ENCODE data around the gene GPC5.
"Not testable (repeated sequence)": the region's sequence is repeated elsewhere in the genome, so short reads cannot be mapped to it uniquely, and the experiment has no call there.

GPC5 gene

DNA sequence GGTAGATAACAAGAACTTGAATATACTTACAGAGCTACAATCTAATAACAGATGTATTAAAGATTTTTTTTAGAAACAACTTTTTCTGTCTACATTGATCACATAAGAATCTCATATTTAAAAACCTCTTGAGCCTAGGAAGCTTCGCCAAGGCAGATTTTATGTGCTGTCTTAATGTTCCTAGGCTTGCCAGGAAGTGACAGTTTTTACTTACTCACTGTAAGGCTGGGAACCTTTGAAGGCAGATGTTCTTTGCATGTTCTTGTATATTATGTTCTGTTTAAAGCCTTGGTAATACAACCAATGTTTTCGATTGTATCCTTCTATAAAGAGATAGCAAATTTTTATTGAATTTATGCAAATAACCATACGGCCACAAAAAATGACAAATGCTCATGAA, 492.7 kb downstream of the GPC5 start:
- no peaks in the 10 kb centered on the region for H3K4me1 ChIP-seq (ENCODE audit: control insufficient read depth in 1 of 2, insufficient read depth in 2 of 2, low read length in 2 of 2)
- H3K9me3 ChIP-seq (ENCODE audit: control insufficient read depth in 1 of 2, low read length in 2 of 2): peaks cover 0 to 4% of the 10 kb centered on the region in 2 donors
- no peak overlapping the region for H3K27ac ChIP-seq (ENCODE audit: low read length)
- H3K36me3 ChIP-seq (ENCODE audit: control insufficient read depth in 1 of 2, insufficient read depth in 2 of 2, low read length in 2 of 2): no peaks in the 10 kb centered on the region
- no peaks in the 10 kb centered on the region for H3K27me3 ChIP-seq (ENCODE audit: low read depth, low read length)
- H3K4me3 ChIP-seq (ENCODE audit: low read depth in 1 of 2, low read length in 2 of 2): no peak overlapping the region

DNA sequence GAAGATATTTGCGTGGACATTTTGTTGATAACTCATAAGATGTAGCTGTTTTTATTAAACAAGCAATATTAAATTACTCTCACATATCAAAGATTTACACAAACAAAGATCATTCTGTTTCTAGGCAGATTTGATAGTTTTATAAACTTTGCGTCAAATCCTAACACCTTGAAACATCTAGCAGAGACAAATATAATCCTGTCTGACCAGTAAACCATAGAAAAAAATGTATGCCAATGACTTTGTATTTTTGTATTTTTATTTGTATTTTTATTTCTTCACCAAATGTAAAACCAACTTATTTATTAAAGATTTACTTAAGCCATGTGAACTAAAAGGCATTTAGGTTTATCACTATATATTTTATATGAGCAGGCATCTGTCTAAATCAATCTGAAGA, 494.6 kb downstream of the GPC5 start:
- H3K4me1 ChIP-seq (ENCODE audit: control insufficient read depth in 1 of 2, insufficient read depth in 2 of 2, low read length in 2 of 2): no peaks in the 10 kb centered on the region
- H3K9me3 ChIP-seq (ENCODE audit: control insufficient read depth in 1 of 2, low read length in 2 of 2): peaks cover 0 to 4% of the 10 kb centered on the region in 2 donors
- H3K27me3 ChIP-seq (ENCODE audit: low read depth, low read length): no peaks in the 10 kb centered on the region
- H3K27ac ChIP-seq (ENCODE audit: low read length): no peak overlapping the region
- H3K4me3 ChIP-seq (ENCODE audit: low read depth in 1 of 2, low read length in 2 of 2): no peak overlapping the region
- H3K36me3 ChIP-seq (ENCODE audit: control insufficient read depth in 1 of 2, insufficient read depth in 2 of 2, low read length in 2 of 2): no peaks in the 10 kb centered on the region

- no peaks in the 10 kb centered on the region for H3K4me1 ChIP-seq (ENCODE audit: control insufficient read depth in 1 of 2, insufficient read depth in 2 of 2, low read length in 2 of 2)
- no peaks in the 10 kb centered on the region for H3K27me3 ChIP-seq (ENCODE audit: low read depth, low read length)
- no peak overlapping the region for H3K27ac ChIP-seq (ENCODE audit: low read length)
- no peaks in the 10 kb centered on the region for H3K36me3 ChIP-seq (ENCODE audit: control insufficient read depth in 1 of 2, insufficient read depth in 2 of 2, low read length in 2 of 2)
- H3K4me3 ChIP-seq (ENCODE audit: low read depth in 1 of 2, low read length in 2 of 2): no peak overlapping the region
- H3K9me3 ChIP-seq (ENCODE audit: control insufficient read depth in 1 of 2, low read length in 2 of 2): peaks cover 0 to 4% of the 10 kb centered on the region in 2 donors
Measured at GRCh38 chr13:91894316-91894715, 495.9 kb downstream of the GPC5 start.

- no peaks in the 10 kb centered on the region for H3K4me1 ChIP-seq (ENCODE audit: control insufficient read depth in 1 of 2, insufficient read depth in 2 of 2, low read length in 2 of 2)
- H3K36me3 ChIP-seq (ENCODE audit: control insufficient read depth in 1 of 2, insufficient read depth in 2 of 2, low read length in 2 of 2): no peaks in the 10 kb centered on the region
- H3K27ac ChIP-seq (ENCODE audit: low read length): no peak overlapping the region
- H3K4me3 ChIP-seq (ENCODE audit: low read depth in 1 of 2, low read length in 2 of 2): no peak overlapping the region
- no peaks in the 10 kb centered on the region for H3K27me3 ChIP-seq (ENCODE audit: low read depth, low read length)
- peaks cover 0 to 4% of the 10 kb centered on the region in 2 donors for H3K9me3 ChIP-seq (ENCODE audit: control insufficient read depth in 1 of 2, low read length in 2 of 2)
Measured at GRCh38 chr13:91896547-91896946, 498.1 kb downstream of the GPC5 start.

GRCh38 chr13:91898986-91899385, 500.6 kb downstream of the GPC5 start:
- H3K9me3 ChIP-seq (ENCODE audit: control insufficient read depth in 1 of 2, low read length in 2 of 2); H3K27ac ChIP-seq (ENCODE audit: low read length); H3K4me1 ChIP-seq (ENCODE audit: control insufficient read depth in 1 of 2, insufficient read depth in 2 of 2, low read length in 2 of 2); H3K36me3 ChIP-seq (ENCODE audit: control insufficient read depth in 1 of 2, insufficient read depth in 2 of 2, low read length in 2 of 2); H3K27me3 ChIP-seq (ENCODE audit: low read depth, low read length); H3K4me3 ChIP-seq (ENCODE audit: low read depth in 1 of 2, low read length in 2 of 2): not testable (repeated sequence)

- Histone ChIP-seq H3K4me3 (ENCODE audit: low read depth in 1 of 2, low read length in 2 of 2) (no peak overlapping the region), H3K27ac (ENCODE audit: low read length) (no peak overlapping the region), H3K27me3 (ENCODE audit: low read depth, low read length) (no peaks in the 10 kb centered on the region), H3K4me1 (ENCODE audit: control insufficient read depth in 1 of 2, insufficient read depth in 2 of 2, low read length in 2 of 2) (no peaks in the 10 kb centered on the region), H3K36me3 (ENCODE audit: control insufficient read depth in 1 of 2, insufficient read depth in 2 of 2, low read length in 2 of 2) (no peaks in the 10 kb centered on the region), H3K9me3 (ENCODE audit: control insufficient read depth in 1 of 2, low read length in 2 of 2) (no peaks in the 10 kb centered on the region)
Measured at GRCh38 chr13:91902291-91902690, 503.9 kb downstream of the GPC5 start.

DNA sequence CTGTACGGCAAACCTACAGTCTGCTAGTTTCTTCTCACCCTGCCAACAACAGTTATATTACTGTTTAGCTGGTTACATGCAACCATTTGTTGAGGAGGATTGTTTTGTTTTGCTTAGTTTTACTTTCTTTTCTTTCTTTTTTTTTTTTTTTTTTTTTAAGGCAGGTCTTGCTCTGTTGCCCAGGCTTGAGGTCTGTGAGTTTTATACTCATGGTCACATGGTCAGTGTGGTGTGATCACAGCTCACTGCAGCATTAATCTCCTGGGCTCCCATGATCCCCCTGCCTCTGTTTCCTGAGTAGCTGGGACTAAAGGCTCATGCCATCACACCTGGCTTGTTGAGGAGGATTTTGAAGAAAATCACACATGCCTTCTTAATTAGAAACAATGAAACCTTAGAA, 505.6 kb downstream of the GPC5 start:
- H3K9me3 ChIP-seq (ENCODE audit: control insufficient read depth in 1 of 2, low read length in 2 of 2): no peaks in the 10 kb centered on the region
- no peak overlapping the region for H3K4me3 ChIP-seq (ENCODE audit: low read depth in 1 of 2, low read length in 2 of 2)
- no peaks in the 10 kb centered on the region for H3K27me3 ChIP-seq (ENCODE audit: low read depth, low read length)

DNA sequence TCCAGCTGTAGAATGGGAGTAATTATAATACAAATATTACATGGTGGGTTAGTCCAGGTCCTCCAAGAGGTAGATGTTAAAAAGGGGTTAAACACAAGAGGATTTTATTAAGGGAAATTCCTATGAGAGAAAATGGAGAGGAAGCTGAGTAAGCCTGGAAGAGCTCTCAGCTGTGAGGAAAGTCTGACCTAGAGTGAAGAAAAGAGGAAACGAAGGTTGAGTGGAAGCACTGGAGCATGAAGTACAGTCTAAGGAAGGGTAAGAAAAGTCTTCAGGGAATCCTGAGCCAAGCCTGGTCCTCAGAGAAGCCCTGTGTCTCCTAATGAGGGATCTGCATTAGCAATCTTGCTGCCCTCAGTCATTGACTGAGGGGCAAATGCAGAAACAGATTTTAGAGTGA, 506.2 kb downstream of the GPC5 start:
- Histone ChIP-seq H3K27me3 (ENCODE audit: low read depth, low read length) (no peaks in the 10 kb centered on the region), H3K4me1 (ENCODE audit: control insufficient read depth in 1 of 2, insufficient read depth in 2 of 2, low read length in 2 of 2) (no peaks in the 10 kb centered on the region), H3K36me3 (ENCODE audit: control insufficient read depth in 1 of 2, insufficient read depth in 2 of 2, low read length in 2 of 2) (no peaks in the 10 kb centered on the region), H3K4me3 (ENCODE audit: low read depth in 1 of 2, low read length in 2 of 2) (no peak overlapping the region), H3K9me3 (ENCODE audit: control insufficient read depth in 1 of 2, low read length in 2 of 2) (no peaks in the 10 kb centered on the region), H3K27ac (ENCODE audit: low read length) (no peak overlapping the region)

More for the DNA sequence above, 505.6 kb downstream of the GPC5 start:
- Histone ChIP-seq H3K27ac (ENCODE audit: low read length) (no peak overlapping the region), H3K4me1 (ENCODE audit: control insufficient read depth in 1 of 2, insufficient read depth in 2 of 2, low read length in 2 of 2) (no peaks in the 10 kb centered on the region), H3K36me3 (ENCODE audit: control insufficient read depth in 1 of 2, insufficient read depth in 2 of 2, low read length in 2 of 2) (no peaks in the 10 kb centered on the region)

DNA sequence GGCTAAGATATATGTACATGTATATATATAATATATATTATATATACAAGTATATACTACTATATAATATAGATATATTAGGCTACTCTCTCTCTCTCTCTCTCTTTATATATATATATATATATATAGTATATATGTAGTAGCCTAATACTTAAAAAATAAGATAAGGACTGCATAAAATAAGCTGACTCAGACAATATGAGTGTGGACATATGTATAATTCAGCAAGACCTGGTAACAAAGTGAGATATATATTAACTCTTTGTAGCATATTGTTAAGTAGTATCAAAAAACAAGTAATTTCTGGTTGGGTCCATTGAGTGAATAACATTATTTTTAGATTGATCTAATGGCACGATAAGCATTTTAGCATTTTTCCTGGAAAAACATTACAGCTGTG, 509.0 kb downstream of the GPC5 start:
- Histone ChIP-seq H3K4me3 (ENCODE audit: low read depth in 1 of 2, low read length in 2 of 2) (no peak overlapping the region), H3K4me1 (ENCODE audit: control insufficient read depth in 1 of 2, insufficient read depth in 2 of 2, low read length in 2 of 2) (no peaks in the 10 kb centered on the region), H3K27ac (ENCODE audit: low read length) (no peak overlapping the region), H3K27me3 (ENCODE audit: low read depth, low read length) (no peaks in the 10 kb centered on the region), H3K36me3 (ENCODE audit: control insufficient read depth in 1 of 2, insufficient read depth in 2 of 2, low read length in 2 of 2) (no peaks in the 10 kb centered on the region), H3K9me3 (ENCODE audit: control insufficient read depth in 1 of 2, low read length in 2 of 2) (no peaks in the 10 kb centered on the region)

GRCh38 chr13:91909617-91910016, 511.2 kb downstream of the GPC5 start:
- H3K9me3 ChIP-seq (ENCODE audit: control insufficient read depth in 1 of 2, low read length in 2 of 2): no peaks in the 10 kb centered on the region
- no peak overlapping the region for H3K27ac ChIP-seq (ENCODE audit: low read length)
- no peaks in the 10 kb centered on the region for H3K4me1 ChIP-seq (ENCODE audit: control insufficient read depth in 1 of 2, insufficient read depth in 2 of 2, low read length in 2 of 2)
- no peaks in the 10 kb centered on the region for H3K36me3 ChIP-seq (ENCODE audit: control insufficient read depth in 1 of 2, insufficient read depth in 2 of 2, low read length in 2 of 2)
- no peak overlapping the region for H3K4me3 ChIP-seq (ENCODE audit: low read depth in 1 of 2, low read length in 2 of 2)
- H3K27me3 ChIP-seq (ENCODE audit: low read depth, low read length): no peaks in the 10 kb centered on the region

DNA sequence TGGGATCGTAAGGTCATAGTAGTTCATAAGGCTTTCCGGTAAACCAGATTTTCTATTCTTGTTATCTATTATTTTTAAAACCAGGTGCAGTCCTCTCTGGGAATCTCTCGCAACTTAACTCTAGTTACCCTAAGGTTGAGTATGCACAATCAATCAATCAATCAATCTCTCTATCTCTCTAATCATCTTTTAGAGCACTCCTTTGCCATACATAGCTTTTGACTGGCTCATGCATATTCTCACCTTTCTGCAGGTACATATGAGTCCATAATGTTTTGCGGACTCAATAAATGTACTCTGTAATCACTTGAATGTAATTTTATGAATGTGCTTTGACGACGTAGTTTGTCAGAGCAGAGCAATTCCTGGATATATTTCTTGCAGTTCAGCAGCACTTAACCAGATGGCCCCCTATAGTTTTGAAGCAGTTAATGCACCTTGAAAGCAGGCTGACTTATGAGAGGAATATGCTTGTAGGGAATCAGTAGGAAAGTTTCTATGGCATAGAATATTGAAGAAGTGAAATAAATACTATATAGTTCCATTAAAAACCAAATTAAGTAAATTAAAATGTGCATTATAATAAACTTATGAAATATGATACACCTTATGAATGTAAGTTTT, 524.7 kb downstream of the GPC5 start:
- Histone ChIP-seq H3K4me1 (ENCODE audit: control insufficient read depth in 1 of 2, insufficient read depth in 2 of 2, low read length in 2 of 2) (no peaks in the 10 kb centered on the region), H3K9me3 (ENCODE audit: control insufficient read depth in 1 of 2, low read length in 2 of 2) (no peaks in the 10 kb centered on the region), H3K27ac (ENCODE audit: low read length) (no peak overlapping the region)

DNA sequence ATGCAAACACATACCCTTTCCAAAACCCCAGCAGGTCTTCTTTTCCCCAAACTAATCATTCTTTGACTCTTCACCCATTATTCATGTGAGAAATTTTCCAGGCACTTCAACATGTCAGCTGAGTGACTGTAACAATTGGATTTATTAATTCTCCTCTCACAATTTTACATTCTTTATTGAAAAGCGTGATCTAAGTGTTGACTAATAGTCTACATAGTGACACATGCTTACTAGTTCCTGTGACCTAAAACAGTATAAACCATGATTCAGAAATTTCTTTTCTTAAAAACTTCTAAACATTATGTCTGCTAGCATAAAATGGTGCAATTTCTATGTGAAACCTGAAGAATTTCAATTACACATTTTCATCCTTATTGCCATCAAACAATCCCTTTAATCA, 532.3 kb downstream of the GPC5 start:
- no peak overlapping the region for H3K27ac ChIP-seq (ENCODE audit: low read length)
- no peak overlapping the region for H3K4me3 ChIP-seq (ENCODE audit: low read depth in 1 of 2, low read length in 2 of 2)
- no peaks in the 10 kb centered on the region for H3K4me1 ChIP-seq (ENCODE audit: control insufficient read depth in 1 of 2, insufficient read depth in 2 of 2, low read length in 2 of 2)
- H3K36me3 ChIP-seq (ENCODE audit: control insufficient read depth in 1 of 2, insufficient read depth in 2 of 2, low read length in 2 of 2): no peaks in the 10 kb centered on the region
- H3K9me3 ChIP-seq (ENCODE audit: control insufficient read depth in 1 of 2, low read length in 2 of 2): no peaks in the 10 kb centered on the region
- no peaks in the 10 kb centered on the region for H3K27me3 ChIP-seq (ENCODE audit: low read depth, low read length)

More for the DNA sequence above, 524.7 kb downstream of the GPC5 start:
- no peaks in the 10 kb centered on the region for H3K27me3 ChIP-seq (ENCODE audit: low read depth, low read length)
- no peaks in the 10 kb centered on the region for H3K36me3 ChIP-seq (ENCODE audit: control insufficient read depth in 1 of 2, insufficient read depth in 2 of 2, low read length in 2 of 2)
- no peak overlapping the region for H3K4me3 ChIP-seq (ENCODE audit: low read depth in 1 of 2, low read length in 2 of 2)
